ENCODE measurements around the gene GNB4.

The GNB4 gene
- 1.7 to 9.6 reads per million in 2 donors for total RNA-seq

DNA sequence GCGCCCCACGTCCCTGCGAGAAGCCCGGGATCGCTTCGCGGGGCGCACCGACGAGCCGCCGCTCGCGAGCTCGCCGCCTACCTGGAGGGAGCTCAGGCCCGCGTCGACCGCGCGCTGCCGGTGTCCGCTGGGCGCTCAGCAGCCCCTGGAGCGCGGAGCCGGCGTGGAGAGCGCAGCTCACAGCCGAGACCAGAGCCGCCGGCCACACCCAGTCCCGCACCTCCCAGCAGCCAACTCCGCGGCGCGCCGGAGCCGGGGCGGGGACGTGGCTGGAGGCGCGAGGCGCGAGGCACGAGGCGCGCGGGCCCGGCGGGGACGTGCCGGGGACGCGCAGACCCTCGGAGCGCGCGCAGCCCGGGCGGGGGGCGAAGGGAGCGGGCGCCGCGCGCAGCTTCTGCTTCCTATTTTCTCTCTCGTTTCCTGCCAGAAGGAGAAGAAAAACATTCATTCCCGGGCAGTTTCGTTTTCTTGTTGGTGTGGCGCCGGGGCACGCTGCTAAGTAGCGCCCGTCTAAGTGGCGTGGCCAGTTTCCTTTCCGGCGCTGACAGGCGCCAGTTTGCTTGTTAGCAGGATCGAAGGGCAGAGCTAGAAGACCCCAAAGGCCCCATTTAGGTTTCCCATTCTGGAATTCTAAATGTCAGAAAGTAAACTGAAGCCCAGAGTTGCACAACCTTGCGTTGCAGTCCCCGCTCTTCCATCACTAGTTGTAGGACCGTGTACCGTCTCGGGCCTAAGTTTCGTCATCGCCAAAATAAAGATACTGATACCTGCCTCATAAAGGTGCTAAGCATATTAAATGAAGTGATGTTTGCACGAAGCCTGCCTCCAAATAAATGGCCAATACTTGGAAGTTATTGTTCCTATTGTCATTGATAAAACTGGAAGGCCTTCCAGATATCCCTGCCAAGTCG, at the start of gene GNB4:
Gene GNB4 (minus strand): TSS at position 206 of the 911 bp plus-strand sequence. CDS start 25,270 bp downstream, outside the sequence.
- DNase-seq: no peak

- no peak for DNase-seq
Observed at GRCh38 chr3:179495483-179495882, 44.2 kb upstream of the GNB4 start.

GRCh38 chr3:179493260-179493659, 42.0 kb upstream of the GNB4 start:
- DNase-seq: no peak

GRCh38 chr3:179488213-179488612, 36.9 kb upstream of the GNB4 start:
- no peak for DNase-seq

DNA sequence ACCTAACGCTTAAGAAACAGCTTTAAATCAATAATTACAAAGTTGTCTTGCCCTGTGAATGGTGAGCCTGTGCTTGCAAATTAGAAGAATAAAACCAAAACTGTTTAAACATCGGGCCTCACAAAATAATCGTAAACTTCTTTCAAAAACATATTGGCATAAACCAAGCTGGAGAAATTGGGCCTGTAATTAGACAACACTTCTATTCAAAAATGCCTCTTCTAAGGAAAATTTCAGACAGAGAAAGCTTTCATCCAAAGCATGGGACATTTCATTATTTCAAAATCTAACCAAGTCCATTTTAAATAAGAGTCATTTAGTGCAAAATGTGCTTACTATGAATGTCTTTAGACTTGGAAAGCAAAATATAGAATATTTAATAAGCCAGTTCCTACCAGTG, 35.5 kb upstream of the GNB4 start:
- DNase-seq: no peak

DNA sequence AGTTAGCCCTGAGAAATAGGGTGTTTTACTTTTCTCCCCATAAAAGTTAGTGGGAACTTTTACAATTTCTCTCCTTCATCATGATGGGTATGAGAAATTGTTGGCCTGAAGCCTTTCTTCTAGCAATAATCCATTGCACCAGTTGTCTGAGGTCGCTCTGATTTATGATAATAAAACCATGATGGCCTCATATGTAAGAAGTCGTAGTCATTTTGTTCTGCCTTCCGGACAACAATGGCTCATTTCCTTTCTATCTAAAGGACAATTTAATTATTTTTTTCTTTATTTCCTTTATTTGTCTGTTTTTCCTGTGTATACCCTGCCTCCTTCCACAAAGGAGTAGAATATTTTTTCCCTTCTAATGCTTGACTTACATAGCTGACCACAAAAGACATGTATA, 31.6 kb upstream of the GNB4 start:
- no peak for DNase-seq

DNA sequence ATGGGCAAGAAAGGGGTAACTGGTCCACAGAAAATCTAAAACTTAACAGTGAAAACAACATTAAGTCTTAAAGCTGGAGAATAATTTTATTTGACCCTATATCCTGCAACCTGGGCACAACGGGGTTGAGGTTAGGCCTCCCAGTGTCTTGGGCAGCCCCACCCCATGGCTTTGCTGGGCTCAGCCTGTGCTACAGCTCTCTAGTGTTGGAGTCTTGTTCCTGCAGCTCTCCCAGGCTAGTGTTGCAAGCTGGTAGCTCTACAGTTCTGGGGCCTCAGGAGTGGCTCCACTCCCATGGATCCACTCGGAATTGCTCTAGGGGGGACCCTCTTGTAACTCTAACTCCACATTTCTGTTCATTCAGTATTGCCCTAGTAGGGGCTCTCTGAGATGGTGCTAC, 24.9 kb upstream of the GNB4 start:
- no peak for DNase-seq

- no peak for DNase-seq
Observed at GRCh38 chr3:179474480-179474879, 23.2 kb upstream of the GNB4 start.

- DNase-seq: no peak
Observed at GRCh38 chr3:179473565-179473964, 22.3 kb upstream of the GNB4 start.

DNA sequence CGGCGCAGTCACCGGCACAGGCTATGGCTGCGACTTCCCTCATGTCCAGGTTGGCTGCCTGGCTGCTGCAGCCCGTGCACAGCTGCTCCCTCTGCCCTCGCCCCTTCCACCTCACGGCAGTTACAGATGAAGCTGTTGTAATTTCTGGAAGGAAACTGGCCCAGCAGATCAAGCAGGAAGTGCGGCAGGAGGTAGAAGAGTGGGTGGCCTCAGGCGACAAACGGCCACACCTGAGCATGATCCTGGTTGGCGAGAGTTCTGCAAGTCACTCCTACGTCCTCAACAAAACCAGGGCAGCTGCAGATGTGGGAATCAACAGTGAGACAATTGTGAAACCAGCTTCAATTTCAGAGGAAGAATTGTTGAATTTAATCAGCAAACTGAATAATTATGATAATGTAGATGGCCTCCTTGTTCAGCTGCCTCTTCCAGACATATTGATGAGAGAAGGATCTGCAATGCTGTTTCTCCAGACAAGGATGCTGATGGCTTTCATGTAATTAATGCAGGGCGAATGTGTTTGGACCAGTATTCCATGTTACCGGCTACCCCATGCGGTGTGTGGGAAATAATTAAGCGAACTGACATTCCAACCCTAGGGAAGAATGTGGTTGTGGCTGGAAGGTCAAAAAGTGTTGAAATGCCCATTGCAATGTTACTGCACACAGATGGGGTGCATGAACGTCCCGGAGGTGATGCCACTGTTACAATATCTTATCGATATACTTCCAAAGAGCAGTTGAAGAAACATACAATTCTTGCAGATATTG, 13.2 kb upstream of the GNB4 start:
- no peak for DNase-seq

GRCh38 chr3:179463319-179463718, 12.0 kb upstream of the GNB4 start:
- DNase-seq: no peak

GRCh38 chr3:179460260-179460659, 9.0 kb upstream of the GNB4 start:
- no peak for DNase-seq

DNA sequence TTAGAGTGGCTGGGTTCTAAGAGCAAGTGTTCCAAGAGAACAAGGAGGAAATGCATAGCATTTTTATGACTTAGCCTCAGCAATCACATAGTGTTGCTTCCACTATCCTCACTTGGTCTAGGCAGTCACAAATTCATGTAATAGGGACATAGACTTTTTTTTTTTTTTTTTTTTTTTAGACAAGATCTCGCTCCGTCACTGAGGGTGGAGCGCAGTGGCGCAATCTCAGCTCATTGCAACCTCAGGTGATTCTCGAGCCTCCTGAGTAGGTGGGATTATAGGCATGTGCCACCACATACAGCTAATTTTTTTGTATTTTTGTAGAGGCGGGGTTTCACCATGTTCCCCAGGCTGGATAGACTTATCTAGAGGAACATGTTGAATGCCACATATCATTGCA, 4.7 kb upstream of the GNB4 start:
- DNase-seq: no peak

DNA sequence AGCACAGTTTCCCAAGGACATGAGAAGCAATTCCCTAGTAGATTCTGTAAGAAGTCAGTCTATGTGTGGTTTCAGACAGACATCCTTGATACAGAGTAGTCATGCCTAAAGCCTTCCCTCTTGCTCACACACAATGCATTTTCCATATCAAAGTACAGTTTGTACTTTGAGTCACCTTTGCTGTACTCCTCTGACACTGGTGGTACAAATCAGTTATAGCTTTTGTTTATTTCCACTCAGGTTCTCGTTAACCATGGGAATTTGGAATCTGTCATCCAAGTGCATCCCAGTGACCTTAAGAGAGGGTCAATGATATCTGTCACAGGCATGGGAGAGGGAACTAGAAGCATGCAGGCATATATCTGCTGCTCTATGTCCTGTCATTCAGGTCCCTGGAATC, 3.6 kb upstream of the GNB4 start:
- DNase-seq: no peak

GRCh38 chr3:179453967-179454366, 2.7 kb upstream of the GNB4 start:
- DNase-seq: no peak

DNA sequence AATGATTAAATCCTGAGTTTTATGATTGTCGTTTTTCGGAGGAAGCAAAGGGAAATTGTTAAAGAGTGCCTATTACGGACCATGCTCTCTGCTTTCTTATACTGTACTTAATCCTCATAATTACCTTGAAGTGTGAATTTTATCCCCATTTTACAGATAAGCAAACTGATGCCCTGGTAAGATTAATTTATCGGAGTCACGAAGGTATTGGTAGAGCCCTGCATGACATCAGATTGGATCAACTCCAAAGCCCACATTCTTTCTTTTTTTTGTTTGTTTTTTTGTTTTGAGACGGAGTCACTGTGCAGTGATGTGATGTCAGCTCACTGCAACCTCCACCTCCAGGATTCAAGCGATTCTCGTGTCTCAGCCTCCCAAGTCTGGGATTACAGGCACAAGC, 1.6 kb upstream of the GNB4 start:
- no peak for DNase-seq

DNA sequence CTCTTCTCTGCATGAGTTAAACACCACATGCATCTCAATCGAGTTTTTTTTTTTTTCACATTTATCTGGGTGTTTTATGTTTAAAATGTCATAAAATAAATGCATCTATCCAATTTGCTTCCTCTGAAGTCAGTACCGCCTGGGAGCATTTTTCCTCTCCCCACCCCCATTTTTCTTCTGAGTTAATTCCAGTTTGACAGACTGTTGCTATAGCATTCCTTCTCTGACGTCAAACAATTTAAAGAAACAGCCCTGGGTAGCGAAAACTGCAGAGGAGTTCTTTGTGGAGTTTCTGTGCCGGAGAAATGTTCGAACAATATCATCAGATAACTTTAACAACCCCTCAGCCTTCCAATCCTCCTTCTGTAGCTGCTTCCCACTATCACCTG, 900 bp upstream of the GNB4 start:
- DNase-seq: no peak

DNA sequence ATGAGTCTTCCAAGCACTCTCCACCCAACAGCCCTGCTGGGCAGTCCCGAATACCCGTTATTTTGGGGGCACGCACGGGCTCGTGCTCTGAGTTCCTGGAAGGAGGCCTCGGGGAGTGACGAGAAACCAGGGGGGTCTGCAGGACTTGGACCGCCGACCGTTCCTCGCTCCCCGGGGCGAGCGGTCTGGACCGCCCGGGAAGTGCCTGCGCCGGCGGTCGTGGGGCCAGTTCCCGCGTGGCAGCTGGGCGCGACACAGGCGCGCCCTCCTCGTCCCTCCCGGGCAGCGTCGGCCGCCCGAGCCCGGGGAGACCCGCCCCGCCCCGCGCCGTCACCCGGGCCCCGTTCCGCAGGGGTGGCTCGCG, 387 bp downstream of the GNB4 start:
- peak; percentile 11 for DNase-seq

GRCh38 chr3:179450261-179450701, 989 bp downstream of the GNB4 start:
- DNase-seq: no peak

DNA sequence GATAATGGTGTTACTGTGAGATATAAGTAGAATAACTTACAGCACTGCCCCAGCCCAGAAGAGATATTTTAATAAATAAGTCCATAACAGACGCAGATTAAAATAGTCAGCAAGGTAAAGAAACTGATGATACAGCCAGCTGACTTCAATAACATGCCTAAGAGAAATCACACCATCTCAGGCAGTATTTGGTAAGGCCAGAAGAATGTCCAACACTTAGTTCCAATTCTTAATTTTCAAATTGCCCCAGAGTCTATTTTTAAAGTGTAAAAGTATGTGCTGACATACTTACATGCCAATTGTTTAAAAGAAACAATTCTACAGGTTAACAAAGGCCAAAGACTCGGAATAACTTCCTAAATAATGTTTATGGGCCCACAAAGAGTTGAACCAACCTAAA, 1.6 kb downstream of the GNB4 start:
- no peak for DNase-seq

DNA sequence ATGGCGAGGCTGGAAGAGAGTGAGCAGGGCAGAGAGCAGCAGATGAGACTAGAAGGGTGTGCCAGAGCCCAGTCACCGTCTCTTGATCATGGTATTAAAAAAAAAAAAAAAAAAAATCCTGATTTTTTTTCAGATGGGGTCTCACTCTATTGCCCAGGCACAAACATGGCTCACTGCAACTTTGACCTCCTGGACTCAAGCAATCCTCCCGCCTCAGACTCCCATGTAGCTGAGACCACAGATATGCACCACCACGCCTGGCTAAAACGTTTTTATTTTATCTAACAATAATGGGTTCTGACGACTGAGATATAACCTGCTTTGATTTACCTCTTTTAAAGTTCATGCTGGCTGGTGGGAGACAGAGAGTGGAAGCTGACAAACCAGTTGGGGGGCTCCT, 4.0 kb downstream of the GNB4 start:
- no peak for DNase-seq

DNA sequence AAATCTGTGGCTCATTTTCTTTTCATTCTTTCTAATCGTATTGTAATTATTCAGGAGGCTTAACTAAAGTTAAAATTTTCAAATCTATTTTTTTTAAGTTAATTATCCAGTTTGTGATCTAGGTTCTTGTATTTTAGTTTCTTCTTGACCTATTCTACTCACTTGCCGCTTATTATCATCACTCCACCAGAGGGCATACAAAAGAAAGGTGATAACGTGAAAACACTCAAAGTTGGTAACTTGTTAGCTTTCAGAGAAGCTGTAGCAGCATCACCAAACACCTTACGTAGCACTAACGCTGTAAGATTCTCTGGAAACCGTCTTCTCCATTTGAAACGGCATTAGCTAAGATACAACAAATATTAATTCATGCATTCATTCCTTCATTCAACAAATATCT, 4.8 kb downstream of the GNB4 start:
- no peak for DNase-seq

DNA sequence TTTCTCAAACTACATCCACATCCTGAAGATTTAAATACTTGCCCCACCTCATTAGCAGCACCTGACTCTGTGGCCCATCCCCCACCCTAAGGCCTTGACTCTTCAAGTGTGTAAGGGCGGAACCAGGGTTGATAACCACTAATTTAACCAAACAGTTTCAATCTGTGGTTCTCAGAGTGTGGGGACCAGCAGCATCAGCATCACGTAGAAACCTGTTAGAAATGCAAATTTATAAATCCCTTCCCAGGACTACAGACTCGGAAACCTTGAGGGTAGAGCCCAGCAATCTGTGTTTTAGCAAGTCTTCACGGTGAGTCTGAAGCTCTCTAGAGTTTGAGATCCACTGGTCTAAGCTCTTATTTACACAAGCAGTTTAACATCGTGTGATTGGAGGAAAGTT, 12.4 kb downstream of the GNB4 start:
- DNase-seq: no peak

DNA sequence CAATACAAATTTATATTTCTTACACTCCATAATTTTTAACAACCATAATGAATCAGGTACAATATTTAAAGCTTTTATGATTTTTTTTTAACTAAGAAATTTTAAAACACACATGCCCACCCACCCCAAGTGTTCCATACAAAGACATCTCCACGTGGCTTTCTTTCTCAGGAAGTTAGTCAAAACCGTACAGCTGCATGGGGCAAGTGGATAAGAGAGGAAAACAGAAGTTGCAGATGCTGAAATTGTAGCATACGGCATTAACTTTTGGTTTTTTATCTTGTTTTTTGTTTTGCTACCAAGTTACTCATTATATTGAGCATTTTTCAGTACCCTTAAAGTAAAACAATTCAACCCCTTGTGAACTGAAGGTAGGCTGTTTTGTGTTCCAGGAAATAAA, 14.8 kb downstream of the GNB4 start:
- no peak for DNase-seq

All from activated gamma-delta T cell (primary cell).